Hepatocyte (in vitro differentiated cells): Measurements from ENCODE around the gene TTLL5. TPM values are rescaled to one million over a fixed set of nuclear protein-coding genes. Genes with fewer than 3 reads are reported as not detected.

Experiments
- DNase-seq: peaks from one replicate; pipeline ENCODE4 v3.0.0-alpha.2; 2016; ENCODE audit warnings: low spot score
- H2AFZ ChIP-seq: fragments of 200-600 bp; sonication (generic); 2 replicates; pipeline ENCODE4 v1.6.0; 2016; ENCODE audit warnings: antibody characterized with exemption, mild to moderate bottlenecking
- H3K27ac ChIP-seq: fragments of 200-600 bp; sonication (generic); 2 replicates; pipeline ENCODE4 v1.5.1; 2016; ENCODE audit warnings: mild to moderate bottlenecking
- H3K27me3 ChIP-seq: fragments of 200-600 bp; sonication (generic); 2 replicates; pipeline ENCODE4 v1.6.1; 2016
- H3K36me3 ChIP-seq: fragments of 200-600 bp; sonication (generic); replicated peaks from 2 replicates; pipeline ENCODE4 v1.5.1; 2016; ENCODE audit warnings: low read depth; ENCODE audit not compliant: insufficient read depth
- H3K4me1 ChIP-seq: fragments of 200-600 bp; sonication (generic); 2 replicates; pipeline ENCODE4 v1.5.1; 2016; ENCODE audit warnings: mild to moderate bottlenecking, moderate library complexity; ENCODE audit not compliant: insufficient read depth
- H3K4me2 ChIP-seq: fragments of 200-600 bp; sonication (generic); 2 replicates; pipeline ENCODE4 v1.6.0; 2016
- H3K4me3 ChIP-seq: fragments of 200-600 bp; sonication (generic); 2 replicates; pipeline ENCODE4 v1.5.1; 2016; ENCODE audit warnings: mild to moderate bottlenecking
- H3K79me2 ChIP-seq: fragments of 200-600 bp; sonication (generic); 2 replicates; pipeline ENCODE4 v1.6.0; 2017; ENCODE audit warnings: mild to moderate bottlenecking
- H3K9me2 ChIP-seq: fragments of 200-600 bp; sonication (generic); replicated peaks from 2 replicates; pipeline ENCODE4 v1.6.0; 2017; ENCODE audit warnings: mild to moderate bottlenecking; ENCODE audit not compliant: insufficient read depth
- H3K9me3 ChIP-seq: fragments of 200-600 bp; sonication (generic); 2 replicates; pipeline ENCODE4 v1.5.1; 2016; ENCODE audit warnings: low read depth, mild to moderate bottlenecking
- H4K20me1 ChIP-seq: fragments of 200-600 bp; sonication (generic); 2 replicates; pipeline ENCODE4 v1.6.0; 2016; ENCODE audit warnings: mild to moderate bottlenecking; ENCODE audit not compliant: insufficient read depth, poor library complexity, severe bottlenecking
- EZH2 ChIP-seq: fragments of 200-600 bp; sonication (generic); IDR thresholded peaks from 2 replicates; pipeline ENCODE4 v1.6.1; 2016; ENCODE audit warnings: antibody characterized with exemption, mild to moderate bottlenecking, borderline replicate concordance
- EZH2phosphoT487 ChIP-seq: fragments of 200-600 bp; sonication (generic); IDR thresholded peaks from one replicate; pipeline ENCODE4 v1.6.1; 2018; ENCODE audit warnings: antibody characterized with exemption, mild to moderate bottlenecking, low read depth, moderate library complexity; ENCODE audit not compliant: unreplicated experiment, severe bottlenecking
- WGBS: methylation state at CpG from one replicate; pipeline ENCODE4 v1.1.6; 2016; ENCODE audit warnings: low lambda C conversion rate; ENCODE audit errors: missing lambda C conversion rate; 5-methylcytosine and 5-hydroxymethylcytosine counted together
- polyA plus RNA-seq: library from polyadenylated mRNA; unstranded; fragments of >200 nt; fragmentation: Nextera tagmentation; extraction: Ambion mirVana; gene quantifications from 2 replicates; pipeline ENCODE4 v1.2.1, GENCODE V29; 2016
- total RNA-seq: library from RNA; depleted of rRNA; stranded (reverse); fragments of >200 nt; gene quantifications from 2 replicates; pipeline ENCODE4 v1.2.3, GENCODE V29; 2014
- TF ChIP-seq, protein P1 (sequence below): fragments of 200-600 bp; sonication (generic); IDR thresholded peaks from 2 replicates; pipeline ENCODE4 v1.5.1; 2016; ENCODE audit warnings: antibody characterized with exemption, mild to moderate bottlenecking; ENCODE audit not compliant: poor library complexity

Gene TTLL5
- total and polyA plus RNA-seq, 2 experiments from 2014 or later: 8.9 to 11.1 TPM

- DNase-seq: no peak
- Histone ChIP-seq H3K27me3 (no peaks in the 10 kb centered on the region), H3K9me2 (no peaks in the 10 kb centered on the region), H3K79me2 (no peaks in the 10 kb centered on the region), H4K20me1 (no peaks in the 10 kb centered on the region), H3K36me3 (no peaks in the 10 kb centered on the region), H3K4me2 (no peak overlapping the region), H3K4me1 (no peaks in the 10 kb centered on the region), H3K4me3 (no peak overlapping the region), H3K27ac (no peak overlapping the region), H3K9me3 (no peaks in the 10 kb centered on the region), H2AFZ (no peak overlapping the region)
- TF ChIP-seq, protein P1, sequence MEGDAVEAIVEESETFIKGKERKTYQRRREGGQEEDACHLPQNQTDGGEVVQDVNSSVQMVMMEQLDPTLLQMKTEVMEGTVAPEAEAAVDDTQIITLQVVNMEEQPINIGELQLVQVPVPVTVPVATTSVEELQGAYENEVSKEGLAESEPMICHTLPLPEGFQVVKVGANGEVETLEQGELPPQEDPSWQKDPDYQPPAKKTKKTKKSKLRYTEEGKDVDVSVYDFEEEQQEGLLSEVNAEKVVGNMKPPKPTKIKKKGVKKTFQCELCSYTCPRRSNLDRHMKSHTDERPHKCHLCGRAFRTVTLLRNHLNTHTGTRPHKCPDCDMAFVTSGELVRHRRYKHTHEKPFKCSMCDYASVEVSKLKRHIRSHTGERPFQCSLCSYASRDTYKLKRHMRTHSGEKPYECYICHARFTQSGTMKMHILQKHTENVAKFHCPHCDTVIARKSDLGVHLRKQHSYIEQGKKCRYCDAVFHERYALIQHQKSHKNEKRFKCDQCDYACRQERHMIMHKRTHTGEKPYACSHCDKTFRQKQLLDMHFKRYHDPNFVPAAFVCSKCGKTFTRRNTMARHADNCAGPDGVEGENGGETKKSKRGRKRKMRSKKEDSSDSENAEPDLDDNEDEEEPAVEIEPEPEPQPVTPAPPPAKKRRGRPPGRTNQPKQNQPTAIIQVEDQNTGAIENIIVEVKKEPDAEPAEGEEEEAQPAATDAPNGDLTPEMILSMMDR: no peak
- no peak for TF ChIP-seq EZH2phosphoT487
- WGBS: 65% methylated on average over 3 of the region's 3 CpGs
These were observed 34.2 kb upstream of the TTLL5 start for GRCh38 chr14:75626863-75627262.

DNA sequence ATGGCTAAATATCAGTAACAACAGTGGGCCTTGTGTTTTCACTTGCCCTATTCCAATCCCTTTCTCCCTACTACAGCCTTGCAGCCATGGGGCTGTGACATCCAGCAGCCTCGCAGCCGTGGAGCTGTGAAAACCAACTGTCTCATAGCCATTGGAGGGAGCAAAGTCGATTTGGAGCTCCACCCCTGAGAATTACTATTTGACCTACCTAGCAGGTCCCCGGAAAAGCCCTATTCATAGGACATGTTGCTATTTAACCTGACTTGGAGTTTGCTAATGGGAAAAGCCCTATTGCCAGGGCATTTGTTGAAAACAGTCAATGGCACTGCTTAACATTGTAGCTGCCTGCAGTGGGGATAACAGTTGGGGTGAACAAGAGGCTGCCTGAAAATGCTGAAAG lies 33.6 kb upstream of the TTLL5 start:
- Histone ChIP-seq H3K27me3 (no peaks in the 10 kb centered on the region), H3K4me2 (no peak overlapping the region), H3K27ac (no peak overlapping the region), H3K4me1 (no peaks in the 10 kb centered on the region), H4K20me1 (no peaks in the 10 kb centered on the region), H3K9me3 (no peaks in the 10 kb centered on the region), H3K4me3 (no peak overlapping the region), H3K36me3 (no peaks in the 10 kb centered on the region), H3K9me2 (no peaks in the 10 kb centered on the region), H2AFZ (no peak overlapping the region), H3K79me2 (no peaks in the 10 kb centered on the region)
- WGBS: 75% methylated on average over 4 of the region's 4 CpGs
- DNase-seq: no peak
- no peak for TF ChIP-seq EZH2phosphoT487

GRCh38 chr14:75628816-75629215 lies 32.2 kb upstream of the TTLL5 start:
- DNase-seq: no peak
- H3K79me2 ChIP-seq: no peaks in the 10 kb centered on the region
- WGBS: 95% methylated on average over 3 of the region's 3 CpGs

GRCh38 chr14:75630695-75631452 lies 30.2 kb upstream of the TTLL5 start:
- Histone ChIP-seq H3K27ac (no peak overlapping the region), H3K79me2 (no peaks in the 10 kb centered on the region), H4K20me1 (no peaks in the 10 kb centered on the region), H3K9me3 (no peaks in the 10 kb centered on the region), H3K4me2 (no peak overlapping the region), H3K27me3 (no peaks in the 10 kb centered on the region), H3K9me2 (no peaks in the 10 kb centered on the region), H3K4me1 (no peaks in the 10 kb centered on the region), H2AFZ (no peak overlapping the region), H3K4me3 (no peak overlapping the region), H3K36me3 (no peaks in the 10 kb centered on the region)
- no peak for DNase-seq
- 57% methylated on average over 6 of the region's 6 CpGs for WGBS
- TF ChIP-seq, protein P1: no peak
- TF ChIP-seq EZH2: no peak
- no peak for TF ChIP-seq EZH2phosphoT487

More at GRCh38 chr14:75628816-75629215, 32.2 kb upstream of the TTLL5 start:
- Histone ChIP-seq H3K27me3 (no peaks in the 10 kb centered on the region), H3K27ac (no peak overlapping the region), H3K36me3 (no peaks in the 10 kb centered on the region), H3K4me3 (no peak overlapping the region), H3K4me2 (no peak overlapping the region), H3K4me1 (no peaks in the 10 kb centered on the region), H4K20me1 (no peaks in the 10 kb centered on the region), H2AFZ (no peak overlapping the region), H3K9me3 (no peaks in the 10 kb centered on the region), H3K9me2 (no peaks in the 10 kb centered on the region)
- TF ChIP-seq EZH2phosphoT487 (no peak), EZH2 (no peak)
- TF ChIP-seq, protein P1: no peak
